NCI-H460 (cell line): ENCODE measurements around the gene SPTBN1. TPM values are rescaled to one million over a fixed set of nuclear protein-coding genes. Genes with fewer than 3 reads are reported as not detected.

ENCODE experiments used
- DNase-seq: peaks from one replicate; pipeline ENCODE4 v3.0.0-alpha.2; 2016; ENCODE audit warnings: low read depth; ENCODE audit errors: extremely low read depth
- total RNA-seq: library from RNA; depleted of rRNA; stranded (reverse); fragments of >200 nt; shearing (Covaris generic); gene quantifications from 2 replicates; pipeline ENCODE4 v1.2.3, GENCODE V29; 2014

The SPTBN1 gene
- total RNA-seq, 1 experiment from 2014 or later: 266 TPM

DNA sequence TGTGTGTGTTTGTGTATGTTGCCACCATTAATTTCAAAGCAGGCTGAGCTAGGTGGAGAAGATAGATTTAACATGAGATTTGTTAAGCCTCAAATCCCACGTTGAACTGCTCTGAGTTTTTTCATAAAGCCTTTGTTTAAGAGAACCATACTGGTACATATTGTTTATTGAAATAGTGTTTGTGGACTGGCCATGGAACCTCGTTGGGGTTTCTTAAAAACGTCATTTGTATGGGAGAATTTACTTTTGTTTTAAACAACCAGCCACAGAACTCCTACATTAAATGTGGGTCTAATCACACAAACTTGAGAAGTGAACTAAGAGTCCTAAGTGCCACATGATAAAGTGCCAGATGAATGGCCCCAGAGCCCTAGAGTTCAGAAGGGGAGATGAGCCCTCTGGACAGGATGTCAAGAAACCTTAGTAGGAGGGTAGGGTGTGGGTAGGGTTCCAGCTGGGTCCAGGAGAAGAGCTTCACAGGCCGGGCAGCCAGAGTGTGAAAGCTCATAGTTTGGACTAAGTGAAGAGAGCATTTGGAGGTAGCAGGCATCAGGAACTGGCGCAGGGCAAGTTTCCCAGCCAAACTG is 146.7 kb downstream of the SPTBN1 start:
- no peak for DNase-seq

DNA sequence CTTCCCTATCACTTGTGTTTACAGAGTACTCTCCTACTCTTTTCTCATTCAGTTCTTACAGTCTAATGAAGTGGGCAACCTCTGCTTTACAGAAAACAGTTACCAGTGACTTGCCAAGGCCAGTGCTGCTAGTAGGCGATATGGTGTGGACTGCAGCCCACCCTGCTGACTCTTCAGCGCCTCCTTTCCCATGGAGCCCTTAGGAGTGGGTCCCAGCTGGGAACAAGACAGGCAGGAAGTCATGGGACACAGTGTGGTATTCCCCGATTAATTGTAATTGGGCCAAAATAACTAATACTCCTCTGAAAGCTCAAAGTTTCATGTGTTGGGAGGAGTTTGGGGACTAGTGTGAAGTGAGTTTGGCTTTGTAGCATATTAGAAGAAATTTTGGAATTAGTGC is 147.2 kb downstream of the SPTBN1 start:
- no peak for DNase-seq

DNA sequence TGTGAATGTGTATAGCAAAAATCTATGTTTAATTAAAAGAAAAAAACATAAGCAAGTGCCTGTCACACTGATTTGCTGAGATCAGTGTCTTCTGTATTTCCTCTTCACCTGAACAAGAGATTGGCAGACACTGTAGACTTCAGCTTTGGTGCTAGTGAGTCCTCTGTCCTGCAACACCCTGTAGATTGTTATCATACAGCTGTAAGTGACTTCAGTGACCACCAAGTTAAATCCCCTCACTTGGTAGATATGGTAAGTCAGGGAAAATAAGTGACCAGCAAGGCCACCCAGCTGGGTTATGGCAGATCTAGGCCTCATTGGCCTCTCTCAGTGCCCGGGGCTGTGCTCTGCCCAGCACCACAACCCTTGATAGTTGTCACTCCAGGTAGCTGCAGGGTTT is 147.7 kb downstream of the SPTBN1 start:
- no peak for DNase-seq

GRCh38 chr2:54604871-54605270 is 148.7 kb downstream of the SPTBN1 start:
- DNase-seq: no peak

DNA sequence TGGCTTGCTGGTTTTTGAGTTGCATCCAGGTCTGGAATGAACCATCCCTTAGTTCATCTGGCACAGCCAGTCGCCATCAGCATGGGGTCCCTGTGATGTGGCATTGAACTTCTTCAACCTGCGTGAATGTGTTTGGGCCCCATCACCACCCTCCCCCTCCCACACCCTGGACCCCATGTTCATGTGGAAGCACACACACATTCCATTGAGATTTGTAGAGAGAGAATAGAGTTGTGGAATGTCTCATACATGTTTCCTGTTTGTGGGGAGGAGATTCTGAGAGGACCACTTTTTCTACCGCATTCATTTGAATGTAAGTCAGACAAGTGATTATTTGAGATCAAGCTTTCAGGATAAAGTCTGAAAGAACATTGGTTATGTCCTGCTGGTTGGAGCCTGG is 149.7 kb downstream of the SPTBN1 start:
- DNase-seq: no peak

DNA sequence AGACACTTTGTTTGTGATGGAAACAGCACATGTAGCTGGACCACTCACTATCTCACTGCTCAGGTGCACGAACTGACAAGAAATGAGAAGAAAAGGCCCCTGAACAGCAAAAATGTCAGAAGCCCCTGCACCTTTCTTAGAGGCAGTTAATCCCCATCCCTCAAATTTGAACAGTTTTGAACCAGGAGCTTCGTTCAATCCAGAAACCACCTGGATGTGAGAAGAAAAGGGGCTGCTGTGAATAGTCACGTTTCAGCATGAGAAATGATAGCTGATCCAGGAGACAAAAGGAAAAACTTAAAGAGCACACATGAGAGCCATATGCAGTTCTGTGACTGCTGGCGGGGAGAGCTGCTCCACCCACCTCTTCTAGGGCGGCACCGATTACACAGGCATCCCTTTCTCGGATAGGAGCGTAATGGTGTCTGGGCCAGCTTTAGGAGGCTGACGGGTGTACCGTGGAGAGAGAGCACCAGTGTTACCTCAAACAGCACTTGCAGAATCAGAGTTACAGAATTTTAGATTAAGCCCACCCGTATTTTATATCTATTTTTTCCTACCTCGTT is 150.3 kb downstream of the SPTBN1 start:
- DNase-seq: no peak

GRCh38 chr2:54608224-54608623 is 152.1 kb downstream of the SPTBN1 start:
- no peak for DNase-seq

DNA sequence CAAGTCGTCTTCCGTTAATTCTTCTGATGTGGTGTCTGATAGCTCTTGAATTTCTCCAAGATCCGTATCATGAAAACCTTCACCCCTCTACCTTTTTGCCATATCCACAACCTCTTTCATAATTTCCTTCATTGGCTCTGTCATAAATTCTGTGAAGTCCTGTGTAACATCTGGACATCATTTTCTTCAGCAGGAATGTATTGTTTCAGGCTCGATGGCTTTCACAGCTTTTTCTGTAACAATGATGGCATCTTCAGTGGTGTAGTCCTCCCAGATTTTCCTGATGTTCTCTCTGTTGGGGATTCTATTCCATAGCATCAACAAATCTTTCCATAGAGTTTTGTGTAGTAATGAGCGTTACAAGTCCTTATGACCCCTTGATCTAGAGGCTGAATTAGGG is 153.1 kb downstream of the SPTBN1 start:
- no peak for DNase-seq

GRCh38 chr2:54609647-54610046 is 153.5 kb downstream of the SPTBN1 start:
- no peak for DNase-seq

DNA sequence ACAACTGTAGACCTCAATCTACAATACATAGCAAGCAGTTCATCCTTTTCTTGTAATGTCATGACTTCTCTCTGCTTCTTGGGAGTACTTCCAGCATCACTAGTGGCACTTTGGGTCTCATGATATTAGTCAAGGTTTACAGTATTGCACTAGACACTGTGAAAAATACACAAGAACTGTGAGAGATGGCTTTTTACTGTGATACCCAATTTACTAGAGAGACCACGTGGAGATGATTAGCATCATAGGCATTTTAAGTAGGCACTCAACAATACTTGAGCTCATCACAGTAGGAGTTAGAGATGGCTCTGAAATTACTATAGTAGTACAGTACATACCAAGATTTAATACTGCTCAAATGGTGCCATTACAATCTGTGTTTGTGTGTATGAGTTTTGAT is 154.6 kb downstream of the SPTBN1 start:
- DNase-seq: no peak

DNA sequence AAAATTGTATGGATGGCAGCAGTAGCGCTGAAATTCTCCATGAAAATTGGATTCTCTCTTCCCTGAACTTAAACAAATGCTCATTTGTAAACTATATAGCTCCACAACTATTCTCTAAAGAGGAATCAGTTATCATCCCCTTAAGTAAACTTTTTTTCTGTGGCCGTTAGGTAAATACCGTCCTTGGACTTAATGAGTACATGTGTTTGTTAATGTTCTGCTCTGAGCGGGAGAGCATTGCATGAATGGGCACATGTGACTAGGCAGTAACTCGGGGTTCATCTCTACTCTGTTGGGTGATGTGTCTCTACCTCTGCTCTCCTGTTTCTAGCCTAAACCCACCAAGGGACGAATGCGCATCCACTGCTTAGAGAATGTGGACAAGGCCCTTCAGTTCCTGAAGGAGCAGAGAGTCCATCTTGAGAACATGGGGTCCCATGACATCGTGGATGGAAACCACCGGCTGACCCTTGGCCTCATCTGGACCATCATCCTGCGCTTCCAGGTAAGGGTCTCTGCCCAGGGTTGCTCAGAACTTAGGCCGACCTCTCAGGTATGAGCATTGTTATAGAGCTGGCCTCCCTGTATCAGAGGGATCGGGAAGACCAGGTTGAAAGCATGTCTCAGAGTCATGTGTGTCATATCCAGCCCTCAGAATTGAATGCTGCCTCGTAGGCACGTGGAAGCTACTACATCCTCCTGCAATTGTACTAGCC is 155.9 kb downstream of the SPTBN1 start:
- DNase-seq: no peak

- no peak for DNase-seq
Observed at GRCh38 chr2:54613386-54613785, 157.3 kb downstream of the SPTBN1 start.

GRCh38 chr2:54613794-54614257 is 157.7 kb downstream of the SPTBN1 start:
- peak; percentile 26 for DNase-seq

DNA sequence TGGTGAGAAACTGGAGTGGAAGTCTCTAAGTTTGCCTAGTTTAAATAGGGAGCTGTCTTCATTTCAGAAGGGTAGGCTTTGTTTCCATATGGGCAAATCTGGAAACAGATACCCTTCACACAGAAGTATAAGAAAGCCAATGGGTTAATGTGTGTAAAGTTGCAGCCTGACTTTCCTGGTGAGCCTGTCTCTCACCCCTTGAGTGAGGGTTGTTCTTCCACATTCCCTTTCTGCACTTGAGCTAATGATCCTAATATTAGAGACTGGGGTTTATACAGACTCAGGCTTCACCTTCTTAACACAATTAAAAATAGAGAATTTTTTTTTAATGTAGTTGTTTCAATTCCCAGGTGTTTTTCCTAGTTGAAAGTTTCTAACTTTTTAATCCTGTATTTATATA is 158.7 kb downstream of the SPTBN1 start:
- DNase-seq: no peak

GRCh38 chr2:54615832-54616534 is 159.9 kb downstream of the SPTBN1 start:
- no peak for DNase-seq

GRCh38 chr2:54617409-54617808 is 161.3 kb downstream of the SPTBN1 start:
- no peak for DNase-seq

- no peak for DNase-seq
Observed at GRCh38 chr2:54618646-54619565, 162.8 kb downstream of the SPTBN1 start.

DNA sequence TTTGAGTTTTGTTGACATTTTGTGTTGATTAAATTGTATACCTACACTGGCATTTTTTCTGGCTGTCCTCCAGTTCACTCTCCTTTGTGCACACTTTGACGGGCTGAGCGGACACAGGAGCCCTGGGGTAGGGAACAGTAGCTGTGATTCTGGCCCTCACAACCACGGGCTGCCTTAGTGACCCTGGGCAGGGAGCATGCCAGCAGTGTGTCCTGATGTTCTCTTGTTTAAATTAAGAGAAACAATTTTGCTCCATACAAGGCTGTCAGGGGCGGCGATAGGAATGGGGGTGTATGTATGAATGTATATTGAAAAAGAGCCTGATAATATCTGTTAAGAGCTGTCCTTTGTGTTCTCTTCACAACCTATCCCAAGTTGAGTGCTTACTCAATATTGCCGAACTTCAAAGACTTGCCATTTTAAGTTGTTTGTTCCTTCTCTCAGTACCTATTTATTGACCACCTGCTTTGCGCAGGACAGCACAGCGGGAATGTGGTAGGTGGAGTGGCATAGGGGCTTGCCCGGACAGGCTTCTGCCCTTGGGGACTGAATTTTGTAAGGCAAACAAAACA is 163.6 kb downstream of the SPTBN1 start:
- no peak for DNase-seq

DNA sequence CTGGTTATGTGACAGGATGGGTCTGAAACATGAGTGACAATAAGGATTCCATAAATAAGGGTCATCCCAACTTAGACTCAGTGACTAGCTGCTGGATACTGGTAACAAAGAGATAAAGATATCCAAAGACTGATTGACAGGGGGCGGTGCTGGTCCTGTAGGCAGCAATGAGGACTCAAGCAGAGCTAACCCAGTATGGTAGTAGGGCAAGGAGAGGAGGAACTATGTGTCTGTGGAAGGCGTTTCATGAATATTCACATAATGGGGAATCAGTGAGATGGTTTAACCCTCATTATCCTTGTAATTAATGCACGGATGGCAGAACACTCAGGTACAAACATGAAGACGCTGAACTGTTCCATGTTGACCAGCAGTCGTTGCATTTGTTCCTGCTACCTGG is 164.8 kb downstream of the SPTBN1 start:
- no peak for DNase-seq

DNA sequence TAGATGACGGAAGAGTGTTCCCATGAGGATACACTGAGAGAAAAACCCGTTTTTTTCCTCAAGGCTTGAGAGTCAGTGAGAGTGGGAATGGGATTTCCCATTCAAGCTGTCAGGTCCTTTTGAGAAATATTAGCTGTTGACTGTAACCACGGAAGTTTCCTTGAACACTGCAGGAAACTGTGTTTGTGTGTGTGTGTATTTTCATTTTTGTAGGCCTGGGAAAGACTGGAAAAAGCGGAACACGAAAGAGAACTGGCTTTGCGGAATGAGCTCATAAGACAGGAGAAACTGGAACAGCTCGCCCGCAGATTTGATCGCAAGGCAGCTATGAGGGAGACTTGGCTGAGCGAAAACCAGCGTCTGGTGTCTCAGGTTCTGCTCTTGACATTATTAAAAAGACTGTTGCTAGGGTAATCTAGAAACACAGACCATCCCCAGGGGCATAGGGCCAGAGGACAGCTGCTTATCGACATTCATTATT is 168.5 kb downstream of the SPTBN1 start:
- no peak for DNase-seq
